Colon (tissue), 2 donors: ENCODE measurements around the gene RPL35.

Experiments
- FAIRE-seq: peaks from 2 replicates; lab custom pipeline; 2012; peaks lifted over from hg19 to GRCh38; lab: Jason Lieb, UNC
- donor health status: control.
- donor health status: control.

Gene RPL35

GRCh38 chr9:124820698-124821623, 40.8 kb downstream of the RPL35 start:
- no peak for FAIRE-seq

- no peak for FAIRE-seq
Measured at GRCh38 chr9:124818431-124819281, 43.1 kb downstream of the RPL35 start.

- FAIRE-seq = no peak
Measured at GRCh38 chr9:124815601-124816000, 46.2 kb downstream of the RPL35 start.

- no peak for FAIRE-seq
Measured at GRCh38 chr9:124814164-124814535, 47.6 kb downstream of the RPL35 start.

- no peak for FAIRE-seq
Measured at GRCh38 chr9:124813501-124814163, 48.1 kb downstream of the RPL35 start.

GRCh38 chr9:124813041-124813440, 48.7 kb downstream of the RPL35 start:
- no peak for FAIRE-seq

GRCh38 chr9:124812441-124812876, 49.3 kb downstream of the RPL35 start:
- no peak for FAIRE-seq

GRCh38 chr9:124810663-124811355, 50.9 kb downstream of the RPL35 start:
- FAIRE-seq = no peak

GRCh38 chr9:124809741-124810500, 51.8 kb downstream of the RPL35 start:
- FAIRE-seq = no peak

GRCh38 chr9:124809211-124809610, 52.5 kb downstream of the RPL35 start:
- no peak for FAIRE-seq

- no peak for FAIRE-seq
Measured at GRCh38 chr9:124808246-124808956, 53.4 kb downstream of the RPL35 start.
